GM19395 (cell line): Measurements from ENCODE around the gene SCN1B.
"Not testable (repeated sequence)": the region's sequence is repeated elsewhere in the genome, so short reads cannot be mapped to it uniquely, and the experiment has no call there.

Experiments
- ATAC-seq: cut with Tn5 transposase; IDR thresholded peaks from one replicate; pipeline ENCODE4 v1.9.1; 2021; ENCODE audit warnings: mild to moderate bottlenecking, moderate library complexity; ENCODE audit not compliant: unreplicated experiment

The SCN1B gene

GRCh38 chr19:35000647-35001501 is 29.4 kb upstream of the SCN1B start:
- no peak for ATAC-seq

GRCh38 chr19:35002037-35002535 is 28.2 kb upstream of the SCN1B start:
- no peak for ATAC-seq

DNA sequence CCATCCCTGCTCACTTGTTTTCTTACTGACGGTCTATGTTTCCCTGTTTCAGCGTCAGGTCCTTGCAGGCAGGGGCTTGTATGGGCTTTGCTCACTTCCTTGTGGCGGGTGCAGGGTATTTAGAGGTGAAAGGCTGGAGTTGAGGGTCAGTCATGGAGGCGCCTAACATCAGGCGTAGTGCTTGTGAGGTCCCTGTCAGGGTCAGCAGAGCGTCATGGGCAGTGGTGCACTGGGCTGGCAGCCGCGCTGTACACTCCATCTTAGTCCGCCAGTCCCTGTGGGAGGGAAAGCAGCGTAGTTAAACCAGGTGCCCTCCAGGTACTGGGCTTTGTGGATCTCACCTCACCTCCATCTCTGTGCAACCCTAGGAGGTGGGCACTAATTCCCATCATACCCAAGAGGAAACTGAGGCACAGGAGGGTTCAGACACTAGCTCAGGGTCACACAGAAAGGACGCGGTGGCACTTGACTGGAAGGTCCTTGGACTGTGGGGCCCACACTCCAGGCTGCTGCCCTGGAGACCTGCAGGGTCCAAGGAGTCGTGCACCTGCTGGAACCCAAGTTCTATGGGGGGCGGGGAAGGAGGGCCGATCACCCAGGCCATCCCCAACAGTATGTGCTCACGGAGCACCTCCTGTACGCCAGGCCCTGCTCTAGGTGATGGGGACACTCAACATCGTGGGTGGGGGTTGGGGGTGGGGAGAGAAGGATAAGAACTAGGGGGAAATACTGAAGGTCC is 25.6 kb upstream of the SCN1B start:
- ATAC-seq: no peak

GRCh38 chr19:35005256-35005977 is 24.9 kb upstream of the SCN1B start:
- no peak for ATAC-seq

DNA sequence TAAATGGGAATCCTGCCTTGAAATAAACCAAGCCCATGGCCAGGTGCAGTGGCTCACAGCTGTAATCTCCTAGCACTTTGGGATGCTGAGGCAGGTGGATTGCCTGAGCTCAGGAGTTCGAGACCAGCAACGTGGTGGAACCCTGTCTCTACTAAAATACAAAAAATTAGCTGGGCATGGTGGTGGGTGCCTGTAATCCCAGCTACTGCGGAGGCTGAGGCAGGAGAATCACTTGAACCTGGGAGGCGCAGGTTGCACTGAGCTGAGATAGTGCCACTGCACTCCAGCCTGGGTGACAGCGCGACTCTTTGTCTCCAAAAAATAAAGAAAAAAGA is 24.3 kb upstream of the SCN1B start:
- ATAC-seq: not testable (repeated sequence)

DNA sequence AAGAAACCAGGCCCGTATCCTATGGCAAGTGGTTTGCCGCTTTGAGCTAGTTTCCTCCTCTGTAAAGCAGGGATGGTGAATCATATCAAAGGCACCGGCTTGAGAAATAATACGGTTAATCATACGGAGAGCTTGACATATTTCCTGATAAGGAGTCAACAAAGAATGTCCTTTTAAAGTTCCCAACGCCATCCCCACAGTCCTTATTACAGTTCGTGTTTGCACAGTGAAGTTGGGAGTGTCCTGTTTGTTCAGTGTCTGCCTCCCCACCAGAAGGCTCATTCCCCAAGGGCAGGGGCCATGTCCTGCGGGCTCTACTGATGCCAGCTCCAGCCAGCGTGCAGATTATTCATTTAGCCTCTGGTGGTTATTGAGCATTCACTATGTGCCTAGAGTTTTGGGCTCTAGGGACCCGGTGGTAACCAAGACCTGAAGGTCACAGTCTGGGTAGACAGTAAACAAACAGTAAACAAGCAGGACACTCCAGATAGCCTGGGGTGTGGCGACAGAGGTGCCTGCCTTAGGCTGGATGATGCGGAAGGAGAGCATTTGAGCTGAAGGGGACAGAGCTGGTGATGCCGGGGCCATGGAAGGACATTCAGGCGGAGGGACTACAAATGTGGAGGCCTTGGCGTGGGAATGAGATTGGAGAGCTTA is 23.8 kb upstream of the SCN1B start:
- ATAC-seq: no peak

DNA sequence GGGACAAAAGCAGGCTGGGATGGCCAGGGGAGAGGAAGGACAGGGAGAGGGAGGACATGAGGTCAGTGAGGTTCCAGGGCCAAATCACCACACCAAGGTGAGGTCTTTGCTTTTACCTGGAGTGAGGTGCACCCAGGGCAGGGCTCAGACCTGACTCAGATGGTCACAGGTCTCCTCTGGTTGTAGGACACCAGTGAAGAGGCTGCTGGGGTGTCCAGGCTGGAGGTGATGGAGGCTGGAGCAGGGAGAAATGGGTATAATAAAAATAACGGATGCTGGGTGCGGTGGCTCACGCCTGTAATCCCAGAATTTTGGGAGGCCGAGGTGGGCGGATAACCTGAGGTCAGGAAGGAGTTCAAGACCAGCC is 23.3 kb upstream of the SCN1B start:
- ATAC-seq: no peak

DNA sequence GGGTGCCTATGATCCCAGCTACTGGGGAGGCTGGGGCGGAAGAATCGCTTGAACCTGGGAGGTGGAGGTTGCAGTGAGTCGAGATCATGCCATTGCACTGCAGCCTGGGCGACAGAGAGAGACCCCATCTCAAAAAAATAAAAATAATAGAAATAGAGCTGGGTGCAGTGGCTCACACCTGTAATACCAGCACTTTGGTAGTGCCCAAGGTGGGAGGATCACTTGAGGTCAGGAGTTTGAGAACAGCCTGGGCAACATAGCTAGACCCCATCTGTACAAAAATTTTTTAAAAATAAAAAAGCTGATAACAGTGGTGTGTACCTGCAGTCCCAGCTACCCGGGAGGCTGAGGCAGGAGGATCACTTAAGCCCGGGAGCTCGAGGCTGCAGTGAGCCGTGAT is 22.8 kb upstream of the SCN1B start:
- not testable (repeated sequence) for ATAC-seq

GRCh38 chr19:35008891-35009341 is 21.4 kb upstream of the SCN1B start:
- ATAC-seq: no peak

- ATAC-seq: no peak
Measured at GRCh38 chr19:35009424-35010415, 20.6 kb upstream of the SCN1B start.

DNA sequence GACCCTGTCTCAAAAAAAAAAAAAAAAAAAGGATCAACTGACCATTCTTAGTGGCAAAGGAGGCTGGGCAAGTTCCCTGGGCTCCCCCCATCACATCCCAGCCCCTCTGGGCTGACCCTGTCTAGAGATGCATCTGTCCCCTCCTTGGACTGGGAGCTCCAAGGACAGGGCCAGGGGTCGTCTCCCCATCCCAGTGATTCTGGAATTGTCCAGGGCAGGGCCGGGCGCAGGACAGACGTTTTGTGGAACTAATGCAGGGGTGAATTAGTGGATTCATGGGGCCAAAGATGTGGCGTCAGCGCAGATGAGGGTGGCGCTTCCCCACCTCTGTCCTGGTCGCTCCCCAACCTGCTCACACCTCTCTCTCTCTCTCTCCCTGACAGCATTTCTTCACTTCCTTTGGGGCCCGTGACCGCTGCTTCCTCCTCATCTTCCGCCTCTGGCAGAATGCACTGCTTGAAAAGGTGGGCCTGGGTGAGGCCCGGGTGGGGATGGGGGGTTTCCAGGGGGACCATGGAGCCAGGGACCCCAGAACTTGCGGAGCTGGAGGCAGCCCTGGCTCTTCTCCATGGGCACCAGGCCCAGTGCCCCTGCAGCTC is 19.1 kb upstream of the SCN1B start:
- no peak for ATAC-seq

GRCh38 chr19:35011737-35012682 is 18.3 kb upstream of the SCN1B start:
- ATAC-seq: no peak

DNA sequence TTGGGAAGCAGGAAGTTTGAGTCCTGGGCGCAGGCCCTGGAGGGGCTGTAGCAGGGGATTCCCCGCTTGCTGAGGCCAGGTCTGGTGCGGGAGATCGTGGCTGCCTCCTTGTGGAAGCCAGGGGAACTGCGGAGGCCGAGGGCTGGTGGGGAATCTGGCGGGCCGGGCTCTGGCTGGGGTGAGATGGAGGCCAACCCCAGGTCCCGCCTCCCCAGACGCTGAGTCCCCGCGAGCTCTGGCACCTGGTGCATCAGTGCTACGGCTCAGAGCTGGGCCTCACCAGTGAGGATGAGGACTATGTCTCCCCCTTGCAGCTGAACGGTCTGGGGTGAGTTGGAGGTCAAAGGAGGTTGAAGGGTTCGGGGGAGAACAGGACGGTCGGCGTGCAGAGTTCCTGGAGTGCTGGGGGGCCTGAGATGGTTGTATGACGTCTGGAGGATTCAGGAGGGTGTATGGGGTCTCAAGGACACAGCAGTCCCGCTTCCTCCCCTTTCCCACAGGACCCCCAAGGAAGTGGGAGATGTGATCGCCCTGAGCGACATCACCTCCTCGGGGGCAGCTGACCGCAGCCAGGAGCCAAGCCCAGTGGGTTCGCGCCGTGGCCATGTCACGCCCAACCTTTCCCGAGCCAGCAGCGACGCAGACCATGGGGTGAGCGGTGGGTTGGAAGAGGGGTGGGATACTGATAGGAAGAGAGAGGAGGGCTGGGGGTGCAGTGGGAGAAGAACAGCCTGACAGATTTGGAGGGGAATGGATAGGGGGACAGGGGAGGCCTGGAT is 17.0 kb upstream of the SCN1B start:
- ATAC-seq: no peak

DNA sequence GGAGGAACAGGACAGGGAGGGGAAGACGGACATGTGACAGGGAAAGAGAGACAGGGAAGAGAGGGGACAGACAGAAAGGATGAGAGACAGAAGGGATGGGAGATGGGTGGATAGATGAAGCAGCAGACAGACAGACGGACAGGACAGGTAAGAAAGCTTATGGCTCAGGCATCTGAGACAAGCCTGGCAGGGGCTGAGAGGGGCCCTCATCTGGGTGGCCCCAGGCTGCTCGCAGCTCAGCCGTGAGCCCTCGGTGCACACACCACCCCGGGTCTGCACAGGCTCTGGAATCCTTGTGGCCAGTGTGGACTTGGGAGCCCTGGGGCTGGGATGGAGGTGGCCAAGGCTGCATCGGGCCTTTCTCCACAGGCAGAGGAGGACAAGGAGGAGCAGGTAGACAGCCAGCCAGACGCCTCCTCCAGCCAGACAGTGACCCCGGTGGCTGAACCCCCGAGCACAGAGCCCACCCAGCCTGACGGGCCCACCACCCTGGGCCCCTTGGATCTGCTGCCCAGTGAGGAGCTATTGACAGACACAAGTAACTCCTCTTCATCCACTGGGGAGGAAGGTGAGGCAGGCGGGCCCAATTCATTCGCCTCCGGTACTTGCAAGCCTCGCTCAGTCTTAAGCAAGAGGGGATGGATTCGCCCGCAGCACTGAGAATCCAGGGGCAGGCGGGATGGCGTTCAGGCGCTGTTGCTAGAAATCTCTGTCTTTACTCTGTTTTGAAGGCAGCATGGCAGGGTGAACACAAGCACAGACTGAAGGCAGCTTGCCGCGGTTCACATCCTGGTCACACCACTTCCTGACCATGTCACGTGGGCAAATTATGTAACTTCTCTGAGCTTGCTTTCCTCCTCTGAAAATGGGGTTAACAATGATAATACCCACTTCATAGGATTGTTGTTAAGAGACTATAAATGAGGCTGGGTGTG is 16.2 kb upstream of the SCN1B start:
- ATAC-seq: no peak

- ATAC-seq: not testable (repeated sequence)
Measured at GRCh38 chr19:35014774-35015173, 15.5 kb upstream of the SCN1B start.

- ATAC-seq: no peak
Measured at GRCh38 chr19:35015270-35015953, 14.9 kb upstream of the SCN1B start.
